Fibroblast of skin of abdomen (primary cell): ENCODE results near the gene MMP10.
"Not testable (repeated sequence)": the region's sequence is repeated elsewhere in the genome, so short reads cannot be mapped to it uniquely, and the experiment has no call there.

Experiments
- DNase-seq: peaks from one replicate; pipeline ENCODE4 v3.0.0-alpha.2; 2013

MMP10 gene

GRCh38 chr11:102783016-102783415 is 2.6 kb upstream of the MMP10 start:
- no peak for DNase-seq

GRCh38 chr11:102781676-102782075 is 1.2 kb upstream of the MMP10 start:
- DNase-seq, result no peak

GRCh38 chr11:102776454-102776853 is 4.0 kb downstream of the MMP10 start:
- DNase-seq, result no peak

- peak; percentile 52 for DNase-seq
These were observed 7.0 kb downstream of the MMP10 start for GRCh38 chr11:102773386-102773785.

- no peak for DNase-seq
These were observed 9.1 kb downstream of the MMP10 start for GRCh38 chr11:102771351-102771750.

GRCh38 chr11:102770191-102770590 is 10.2 kb downstream of the MMP10 start:
- no peak for DNase-seq

- no peak for DNase-seq
These were observed 12.6 kb downstream of the MMP10 start for GRCh38 chr11:102767800-102768199.

- DNase-seq, result peak; percentile 23
These were observed 17.0 kb downstream of the MMP10 start for GRCh38 chr11:102763440-102763839.

GRCh38 chr11:102762361-102762767 is 18.1 kb downstream of the MMP10 start:
- DNase-seq, result peak; percentile 86

- DNase-seq, result peak; percentile 96
These were observed 18.7 kb downstream of the MMP10 start for GRCh38 chr11:102761646-102762238.

GRCh38 chr11:102760344-102761035 is 19.9 kb downstream of the MMP10 start:
- peak; percentile 96 for DNase-seq

- peak; percentile 58 for DNase-seq
These were observed 22.4 kb downstream of the MMP10 start for GRCh38 chr11:102757823-102758549.

- DNase-seq, result no peak
These were observed 27.2 kb downstream of the MMP10 start for GRCh38 chr11:102753267-102753666.

GRCh38 chr11:102751673-102752072 is 28.8 kb downstream of the MMP10 start:
- no peak for DNase-seq

- DNase-seq, result no peak
These were observed 31.2 kb downstream of the MMP10 start for GRCh38 chr11:102749101-102749722.

- not testable (repeated sequence) for DNase-seq
These were observed 33.5 kb downstream of the MMP10 start for GRCh38 chr11:102746746-102747578.

- DNase-seq, result no peak
These were observed 45.8 kb downstream of the MMP10 start for GRCh38 chr11:102734650-102735049.

- peak; percentile 57 for DNase-seq
These were observed 47.1 kb downstream of the MMP10 start for GRCh38 chr11:102733232-102733875.

- not testable (repeated sequence) for DNase-seq
These were observed 49.5 kb downstream of the MMP10 start for GRCh38 chr11:102730944-102731343.

GRCh38 chr11:102729849-102730815 is 50.3 kb downstream of the MMP10 start:
- DNase-seq, result peak; percentile 62

GRCh38 chr11:102727890-102728289 is 52.5 kb downstream of the MMP10 start:
- DNase-seq, result peak; percentile 88
